ENCODE measurements around the gene TPSG1. TPM values are rescaled to one million over a fixed set of nuclear protein-coding genes. Genes with fewer than 3 reads are reported as not detected.

TPSG1 gene
- total and polyA plus RNA-seq, 2 of the 13 experiments (the other 11 are each of a cell fraction or from before 2014, with no cell fraction given), result not detected

- no peak for TF ChIP-seq ZFY (CRISPR knock-in tag; IDR thresholded peaks at IDR 0.05)
These were observed 12.4 kb downstream of the TPSG1 start (continued) for GRCh38 chr16:1212616-1213194.

- H3K9me3 ChIP-seq (ENCODE audit: low read length), result no peaks in the 10 kb centered on the region
- in situ Hi-C loops (cut with HindIII; ENCODE audit: extremely low pct_ligation_motif_present, low pct_unique_long_range_greater_than_20kb) (loop anchor here (25.0 kb wide), 1 partner anchor 399 kb away; the partner anchor contains the start of gene GNG13), intact Hi-C loops (cut with micrococcal nuclease; ENCODE audit: unreplicated experiment) (no loop called here)
- H3K9ac ChIP-seq (ENCODE audit: insufficient read depth, low read depth, low read length), result no peak overlapping the region
- FAIRE-seq (no peak), ATAC-seq (no peak), DNase-seq (ENCODE audit: low spot score) (no peak)
- H4K20me1 ChIP-seq (ENCODE audit: insufficient read depth, low read length), result no peaks in the 10 kb centered on the region
- H3K27ac ChIP-seq (ENCODE audit: extremely low read length, insufficient read depth, low read length), result no peak overlapping the region
- 91% methylated on average over 26 of the region's 65 CpGs for WGBS (ENCODE audit: low lambda C conversion rate)
- TF ChIP-seq ZBTB49 (CRISPR knock-in tag; IDR thresholded peaks at IDR 0.05; ENCODE audit: borderline replicate concordance) (no peak), KLF15 (CRISPR knock-in tag; IDR thresholded peaks at IDR 0.05; ENCODE audit: borderline replicate concordance) (no peak), ZNF251 (CRISPR knock-in tag; IDR thresholded peaks at IDR 0.05) (no peak), SNAPC2 (CRISPR knock-in tag; IDR thresholded peaks at IDR 0.05) (no peak), ZC3H4 (CRISPR knock-in tag; IDR thresholded peaks at IDR 0.05; ENCODE audit: borderline replicate concordance) (no peak), REXO4 (CRISPR knock-in tag; IDR thresholded peaks at IDR 0.05; ENCODE audit: borderline replicate concordance) (no peak), BATF2 (CRISPR knock-in tag; IDR thresholded peaks at IDR 0.05) (no peak), ZNF10 (CRISPR knock-in tag; IDR thresholded peaks at IDR 0.05; ENCODE audit: borderline replicate concordance, low read depth) (no peak), KLF9 (CRISPR knock-in tag; IDR thresholded peaks at IDR 0.05; ENCODE audit: low read depth) (no peak), FOXJ3 (CRISPR knock-in tag; IDR thresholded peaks at IDR 0.05; ENCODE audit: borderline replicate concordance) (no peak), KAT7 (CRISPR knock-in tag; IDR thresholded peaks at IDR 0.05; ENCODE audit: borderline replicate concordance) (no peak), CCDC6 (CRISPR knock-in tag; IDR thresholded peaks at IDR 0.05) (no peak), FOXP4 (CRISPR knock-in tag; IDR thresholded peaks at IDR 0.05) (no peak)
- BruUV-seq (replicated peaks), result no TSS peak
- H3K79me2 ChIP-seq (ENCODE audit: insufficient read depth, low read length), result no peaks in the 10 kb centered on the region
- no peak overlapping the region for H2AFZ ChIP-seq (ENCODE audit: low read length)
- ChIA-PET POLR2A (no interaction called here), CTCF (ENCODE audit: low intra/inter-chr PET ratio, low total read pairs) (no interaction called here)
- H3K4me3 ChIP-seq (replicated peaks in 1 of 3; ENCODE audit: insufficient read depth in 1 of 3, low read depth in 2 of 3, low read length in 3 of 3), result no peak overlapping the region
- H3K4me2 ChIP-seq (ENCODE audit: low read depth, low read length), result no peak overlapping the region
- no peaks in the 10 kb centered on the region for H3K36me3 ChIP-seq (replicated peaks in 1 of 2; ENCODE audit: control insufficient read depth in 1 of 2, insufficient read depth in 2 of 2, low read length in 2 of 2)
- H3K27me3 ChIP-seq (ENCODE audit: control insufficient read depth in 1 of 2, insufficient read depth in 2 of 2, low read length in 2 of 2), result no peaks in the 10 kb centered on the region
- H3K4me1 ChIP-seq (ENCODE audit: insufficient read depth, low read length), result no peaks in the 10 kb centered on the region
These were observed 13.4 kb downstream of the TPSG1 start for GRCh38 chr16:1211451-1212268.

Measured in HepG2 (cell line).